HEK293 (cell line): ENCODE measurements around the gene METTL2B.
"Not testable (repeated sequence)": the region's sequence is repeated elsewhere in the genome, so short reads cannot be mapped to it uniquely, and the experiment has no call there.

Experiments
- CTCF ChIA-PET: fragments of 350-600 bp; formaldehyde crosslinking; extraction: SDS; loops from one replicate; lab custom pipeline; 2021; ENCODE audit warnings: antibody characterized with exemption; lab: Yijun Ruan, JAX
- POLR2A ChIA-PET: fragments of 300-600 bp; formaldehyde crosslinking; extraction: SDS; loops from one replicate; lab custom pipeline; 2020; ENCODE audit warnings: antibody characterized with exemption, inconsistent platforms; lab: Yijun Ruan, JAX
- H3K27ac ChIP-seq: fragments of 200-500 bp; sonication (Bioruptor generic); 2 replicates; pipeline ENCODE4 v1.5.1; 2014; ENCODE audit warnings: low read depth, low read length, control low read depth, inconsistent platforms; ENCODE audit errors: extremely low read depth
- H3K36me3 ChIP-seq, 2 experiments: fragments of 200-500 bp in 1 of 2; sonication (Bioruptor generic) in 1 of 2; 1 replicate in 1 of 2; 2 replicates in 1 of 2; pipeline ENCODE4 v1.5.1; 2014 to 2017; ENCODE audit warnings: inconsistent platforms in 2 of 2, low read length in 2 of 2; ENCODE audit not compliant: control insufficient read depth in 2 of 2, insufficient read depth in 1 of 2
- H3K4me1 ChIP-seq: fragments of 200-500 bp; sonication (Bioruptor generic); 2 replicates; pipeline ENCODE4 v1.5.1; 2014; ENCODE audit warnings: mild to moderate bottlenecking, low read length, inconsistent platforms; ENCODE audit not compliant: control insufficient read depth, insufficient read depth
- H3K4me3 ChIP-seq: 2 replicates; pipeline ENCODE4 v1.5.1; 2011; ENCODE audit warnings: low read depth, mild to moderate bottlenecking, control low read depth, low read length, moderate library complexity
- H3K9me3 ChIP-seq: fragments of 200-500 bp; sonication (Bioruptor generic); 2 replicates; pipeline ENCODE4 v1.5.1; 2014; ENCODE audit warnings: low read depth, low read length, inconsistent platforms; ENCODE audit not compliant: control insufficient read depth, insufficient read depth
- GLIS1 ChIP-seq: fragments of 450-650 bp; formaldehyde crosslinking; IDR thresholded peaks from 2 replicates; pipeline ENCODE4 v1.5.1; 2016; ENCODE audit warnings: missing biosample characterization, missing genetic modification characterization
- GLIS2 ChIP-seq: fragments of 450-650 bp; formaldehyde crosslinking; IDR thresholded peaks from 2 replicates; pipeline ENCODE4 v1.5.1; 2016; ENCODE audit warnings: missing biosample characterization, missing genetic modification characterization
- HIC1 ChIP-seq: fragments of 450-650 bp; formaldehyde crosslinking; IDR thresholded peaks from 2 replicates; pipeline ENCODE4 v1.5.1; 2016; ENCODE audit warnings: missing biosample characterization, missing genetic modification characterization
- IKZF3 ChIP-seq: fragments of 450-650 bp; IDR thresholded peaks from 2 replicates; pipeline ENCODE4 v1.5.0; 2018; ENCODE audit warnings: missing biosample characterization, mild to moderate bottlenecking, missing genetic modification characterization, moderate library complexity
- KLF10 ChIP-seq: fragments of 450-650 bp; IDR thresholded peaks from 2 replicates; pipeline ENCODE4 v1.5.1; 2018; ENCODE audit warnings: missing biosample characterization, mild to moderate bottlenecking, missing genetic modification characterization
- KLF8 ChIP-seq: fragments of 450-650 bp; formaldehyde crosslinking; IDR thresholded peaks from 2 replicates; pipeline ENCODE4 v1.5.1; 2016; ENCODE audit warnings: missing biosample characterization, missing genetic modification characterization
- SCRT2 ChIP-seq: fragments of 450-650 bp; formaldehyde crosslinking; IDR thresholded peaks from 2 replicates; pipeline ENCODE4 v1.5.1; 2016; ENCODE audit warnings: missing biosample characterization, missing genetic modification characterization
- SP7 ChIP-seq: fragments of 450-650 bp; formaldehyde crosslinking; IDR thresholded peaks from 2 replicates; pipeline ENCODE4 v1.5.1; 2016; ENCODE audit warnings: missing biosample characterization, missing genetic modification characterization
- ZBTB17 ChIP-seq: fragments of 450-650 bp; formaldehyde crosslinking; IDR thresholded peaks from 2 replicates; pipeline ENCODE4 v1.5.1; 2016; ENCODE audit warnings: missing biosample characterization, missing genetic modification characterization
- ZNF398 ChIP-seq: fragments of 450-650 bp; formaldehyde crosslinking; IDR thresholded peaks from 2 replicates; pipeline ENCODE4 v1.5.1; 2017; ENCODE audit warnings: missing biosample characterization, missing genetic modification characterization
- ZNF449 ChIP-seq: fragments of 450-650 bp; formaldehyde crosslinking; IDR thresholded peaks from 2 replicates; pipeline ENCODE4 v1.5.1; 2017; ENCODE audit warnings: missing biosample characterization, mild to moderate bottlenecking, missing genetic modification characterization, moderate library complexity
- ZNF561 ChIP-seq: fragments of 450-650 bp; IDR thresholded peaks from 2 replicates; pipeline ENCODE4 v1.5.1; 2018; ENCODE audit warnings: missing biosample characterization, missing genetic modification characterization, borderline replicate concordance
- ZNF629 ChIP-seq: fragments of 450-650 bp; formaldehyde crosslinking; IDR thresholded peaks from 2 replicates; pipeline ENCODE4 v1.5.1; 2017; ENCODE audit warnings: missing biosample characterization, missing genetic modification characterization
- ZNF660 ChIP-seq: fragments of 450-650 bp; IDR thresholded peaks from 2 replicates; pipeline ENCODE4 v1.5.1; 2018; ENCODE audit warnings: missing biosample characterization, mild to moderate bottlenecking, missing genetic modification characterization
- ZSCAN16 ChIP-seq: fragments of 450-650 bp; formaldehyde crosslinking; IDR thresholded peaks from 2 replicates; pipeline ENCODE4 v1.5.1; 2016; ENCODE audit warnings: missing biosample characterization, missing genetic modification characterization

The METTL2B gene

GRCh38 chr7:128507321-128507993 lies 30.9 kb downstream of the METTL2B start:
- H3K4me3 ChIP-seq, H3K36me3 ChIP-seq, H3K9me3 ChIP-seq, CTCF ChIA-PET, H3K4me1 ChIP-seq, H3K27ac ChIP-seq: not testable (repeated sequence)
- POLR2A ChIA-PET, result interaction anchor here (0.6 kb wide), 3 partner anchors 11 to 276 kb away, joined by 3 to 6 read pairs (median 4); no protein-coding TSS in a partner anchor

- H3K4me1 ChIP-seq, H3K27ac ChIP-seq, H3K4me3 ChIP-seq, H3K36me3 ChIP-seq, H3K9me3 ChIP-seq: not testable (repeated sequence)
- CTCF ChIA-PET, result interaction anchor here (0.6 kb wide), 1 partner anchor 368 kb away, joined by 3 read pairs; no protein-coding TSS in a partner anchor
- POLR2A ChIA-PET, result interaction anchor here (0.6 kb wide), 1 partner anchor 23 kb away, joined by 5 read pairs; no protein-coding TSS in a partner anchor
Measured at GRCh38 chr7:128511692-128512091, 35.1 kb downstream of the METTL2B start.

- H3K4me1 ChIP-seq, H3K36me3 ChIP-seq, H3K27ac ChIP-seq, POLR2A ChIA-PET, CTCF ChIA-PET, H3K9me3 ChIP-seq, H3K4me3 ChIP-seq: not testable (repeated sequence)
Measured at GRCh38 chr7:128515232-128515631, 38.7 kb downstream of the METTL2B start.

GRCh38 chr7:128517023-128517422 lies 40.5 kb downstream of the METTL2B start:
- POLR2A ChIA-PET, H3K4me1 ChIP-seq, H3K4me3 ChIP-seq, CTCF ChIA-PET, H3K36me3 ChIP-seq, H3K27ac ChIP-seq, H3K9me3 ChIP-seq: not testable (repeated sequence)

GRCh38 chr7:128523226-128523931 lies 46.8 kb downstream of the METTL2B start:
- CTCF ChIA-PET, result interaction anchor here (0.6 kb wide), 2 partner anchors 18 to 1025 kb away, joined by 3 to 5 read pairs; no protein-coding TSS in a partner anchor
- H3K27ac ChIP-seq, H3K9me3 ChIP-seq, H3K4me1 ChIP-seq: not testable (repeated sequence)
- TF ChIP-seq KLF10 (tag by site-specific recombination) (peak; percentile 30; the same call in 1 of the 2 replicates), HIC1 (tag by site-specific recombination) (peak; percentile 68; the same call in 1 of the 2 replicates), GLIS1 (tag by site-specific recombination) (peak; percentile 62), KLF8 (tag by site-specific recombination) (peak; percentile 15; the same call in 1 of the 2 replicates), ZNF660 (tag by site-specific recombination) (peak; percentile 76; the same call in 1 of the 2 replicates), ZNF629 (tag by site-specific recombination) (0 out of 2 replicates have a peak, but pooled peaks have one; percentile 23), SP7 (tag by site-specific recombination) (peak; percentile 28; the same call in 1 of the 2 replicates), GLIS2 (tag by site-specific recombination) (peak; percentile 24; the same call in 1 of the 2 replicates), ZNF449 (tag by site-specific recombination) (peak; percentile 35; the same call in 1 of the 2 replicates), ZNF561 (tag by site-specific recombination) (peak; percentile 62; the same call in 1 of the 2 replicates), ZBTB17 (tag by site-specific recombination) (peak; percentile 39; the same call in 1 of the 2 replicates), ZSCAN16 (tag by site-specific recombination) (peak; percentile 85), SCRT2 (peak; percentile 35; the same call in 1 of the 2 replicates), ZNF398 (tag by site-specific recombination) (0 out of 2 replicates have a peak, but pooled peaks have one; percentile 9), IKZF3 (peak; percentile 33; the same call in 1 of the 2 replicates)
- TF ChIP-seq, all 188 proteins: peak for 15; not testable (repeated sequence) for 173
- H3K36me3 ChIP-seq, POLR2A ChIA-PET, H3K4me3 ChIP-seq: not testable (repeated sequence)
